AG08395 (cell line): ENCODE results near the gene LRRC49.

Experiments used
- DNase-seq: peaks from one replicate; pipeline ENCODE4 v3.0.0; 2012; ENCODE audit warnings: mixed read lengths, low spot score

Gene LRRC49

GRCh38 chr15:71049706-71050422, 157.2 kb downstream of the LRRC49 start:
- DNase-seq, result no peak

DNA sequence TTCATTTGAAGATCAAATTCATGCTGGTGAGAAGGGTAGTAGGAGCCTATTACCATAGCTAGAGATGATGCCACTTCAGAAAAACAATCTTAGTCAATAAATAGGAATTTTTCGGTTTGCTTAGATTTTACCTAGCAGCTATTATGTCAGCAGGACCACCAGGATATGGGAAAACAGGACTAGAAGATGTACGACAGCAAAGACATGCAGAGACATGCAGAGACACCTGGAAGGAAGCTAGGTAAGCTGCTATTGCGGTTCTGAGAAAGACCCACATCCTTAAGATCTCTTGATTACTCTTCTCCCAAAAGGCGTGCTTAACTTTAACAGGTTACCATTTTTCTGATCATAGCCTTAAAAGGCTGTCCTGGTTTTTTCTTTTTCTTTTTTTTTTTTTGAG, 157.8 kb downstream of the LRRC49 start:
- DNase-seq, result no peak

DNA sequence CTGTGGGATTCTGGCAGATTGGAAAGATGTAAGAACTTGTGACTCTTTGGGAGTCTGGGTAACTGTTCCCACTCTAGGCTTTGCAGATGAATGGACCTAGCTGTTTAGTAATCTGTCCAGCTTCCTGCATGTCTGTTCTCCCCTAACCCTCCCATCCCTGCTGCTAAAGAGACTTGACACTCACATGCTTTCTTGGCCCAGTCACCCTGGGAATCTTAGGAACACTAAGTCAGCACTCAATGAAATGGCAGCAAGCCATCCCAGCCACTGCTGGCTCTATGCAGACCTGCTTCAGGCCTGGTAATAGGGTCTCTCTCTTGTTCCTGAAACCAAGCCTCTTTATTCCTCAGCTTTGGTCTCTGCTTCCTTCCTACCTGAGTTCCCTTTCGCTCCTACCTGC, 158.9 kb downstream of the LRRC49 start:
- peak; percentile 31 for DNase-seq

DNA sequence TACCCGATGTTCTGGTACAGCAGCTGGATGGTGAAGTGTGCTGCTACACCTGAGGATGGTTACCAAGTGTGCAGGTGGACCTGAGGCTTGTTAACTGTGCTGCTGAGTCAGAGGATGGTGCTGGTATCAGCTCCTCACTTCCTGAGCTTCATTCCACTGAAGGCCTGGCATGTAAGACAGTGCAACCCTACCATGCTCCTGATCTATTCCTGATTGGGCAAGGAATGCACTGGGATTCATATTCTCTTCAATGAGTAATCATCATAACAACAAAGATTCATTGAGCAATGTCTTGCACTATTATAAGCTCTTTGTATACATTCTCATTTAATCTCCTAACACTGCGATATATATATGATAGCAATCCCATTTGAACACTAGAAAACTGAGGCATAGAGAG, 159.7 kb downstream of the LRRC49 start:
- DNase-seq, result peak; percentile 39

DNA sequence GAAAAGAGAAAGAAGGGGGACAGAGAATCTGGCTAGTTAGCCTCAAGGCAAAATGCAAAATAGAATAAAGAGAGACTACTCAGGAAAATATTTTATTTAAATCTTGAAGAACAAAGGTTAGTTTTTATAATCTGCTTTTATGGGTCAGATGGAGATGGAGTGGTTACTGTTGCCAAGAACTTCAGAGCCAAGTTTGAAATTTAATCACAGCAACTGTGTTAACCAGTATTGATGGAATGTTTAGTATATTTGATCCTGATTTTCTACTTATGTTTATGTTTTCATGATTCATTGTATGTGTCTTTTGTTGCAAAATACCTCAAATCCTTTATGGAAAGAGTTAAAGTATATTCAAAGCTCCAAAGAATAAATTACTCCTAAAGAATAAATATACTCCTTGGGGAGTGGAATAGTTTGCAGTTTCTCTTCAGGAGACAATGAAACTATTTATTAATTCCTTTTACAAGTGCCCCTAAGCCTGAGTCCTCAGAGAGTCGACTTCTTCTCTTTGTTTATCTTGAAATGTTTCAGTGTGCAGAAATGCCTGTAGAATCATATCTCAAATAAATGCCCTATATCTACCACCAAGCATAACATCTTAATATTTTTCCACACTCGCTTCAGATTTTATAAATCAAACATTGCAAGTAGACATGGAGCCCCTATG, 161.8 kb downstream of the LRRC49 start:
- no peak for DNase-seq

DNA sequence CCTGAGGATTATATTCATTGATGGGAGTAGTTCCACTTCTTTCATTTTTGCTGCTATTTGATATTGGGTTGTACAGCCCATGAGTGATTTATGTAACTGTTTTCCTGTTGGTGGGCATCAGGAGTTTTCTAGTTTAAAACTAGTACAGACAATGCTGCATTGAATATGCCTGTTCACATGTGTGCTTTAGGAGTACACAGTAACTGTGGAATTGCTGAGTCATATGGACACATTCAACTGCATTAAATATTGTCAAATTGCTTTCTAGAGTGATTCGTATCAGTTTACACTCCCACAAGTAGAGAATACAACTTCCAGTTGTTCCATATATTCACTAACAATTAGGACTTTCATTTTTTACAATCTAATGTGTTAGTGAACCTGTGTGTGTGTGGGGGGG, 162.8 kb downstream of the LRRC49 start:
- DNase-seq, result no peak

- DNase-seq, result no peak
Measured at GRCh38 chr15:71056111-71056510, 163.5 kb downstream of the LRRC49 start.

GRCh38 chr15:71057143-71057542, 164.5 kb downstream of the LRRC49 start:
- no peak for DNase-seq

DNA sequence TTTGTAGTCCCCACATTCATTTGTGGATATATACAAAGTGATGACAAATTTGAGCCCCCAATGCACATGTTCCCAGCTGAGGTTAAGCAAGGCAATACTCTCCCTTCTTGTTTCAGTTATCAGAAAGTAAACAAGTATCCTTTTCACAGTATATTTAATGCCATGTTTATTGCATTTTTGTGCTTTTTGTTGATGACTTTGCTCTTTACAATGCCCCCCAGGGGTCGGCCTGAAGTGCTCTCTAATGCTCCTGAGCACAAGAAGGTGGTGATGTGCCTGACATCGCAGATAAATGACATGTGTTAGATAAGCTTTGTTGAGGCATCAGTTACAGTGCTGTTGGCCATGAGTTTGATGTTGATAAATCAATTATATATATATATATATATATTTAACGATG, 165.0 kb downstream of the LRRC49 start:
- no peak for DNase-seq

DNA sequence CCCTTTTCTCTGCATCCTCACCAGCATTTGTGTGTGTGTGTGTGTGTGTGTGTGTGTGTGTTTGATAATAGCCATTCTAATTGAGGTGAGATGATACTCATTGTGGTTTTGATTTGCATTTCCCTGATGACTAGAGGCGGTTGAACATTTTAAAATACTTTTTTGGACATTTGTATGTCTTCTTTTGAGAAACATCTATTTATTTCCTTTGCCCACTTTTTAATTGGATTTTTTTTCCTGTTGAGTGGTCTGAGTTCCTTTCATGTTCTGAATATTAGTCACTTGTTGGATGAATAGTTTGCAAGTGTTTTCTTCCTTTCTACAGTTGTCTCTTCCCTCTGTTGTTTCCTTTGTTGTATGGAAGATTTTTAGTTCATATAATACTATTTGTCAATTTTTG, 168.4 kb downstream of the LRRC49 start:
- no peak for DNase-seq

GRCh38 chr15:71066983-71067382, 174.4 kb downstream of the LRRC49 start:
- DNase-seq, result peak; percentile 50

DNA sequence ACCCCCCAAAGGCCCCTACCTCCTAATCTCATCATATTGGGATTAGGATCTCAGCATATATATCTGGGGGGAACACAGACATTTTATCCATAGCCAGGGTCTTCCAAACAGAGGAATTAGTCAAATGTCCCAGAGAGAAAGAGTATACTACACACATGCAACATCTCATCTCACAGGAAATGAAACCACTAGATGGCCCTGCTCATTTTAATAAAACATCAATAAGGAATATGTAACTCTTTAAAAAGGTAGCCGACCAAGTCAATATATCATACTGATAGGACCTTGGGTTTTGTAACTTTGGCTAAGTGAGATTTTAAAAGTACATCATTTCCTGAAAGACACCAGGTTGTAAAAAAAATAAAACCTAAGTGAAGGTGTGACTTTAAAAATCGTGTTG, 177.1 kb downstream of the LRRC49 start:
- no peak for DNase-seq

DNA sequence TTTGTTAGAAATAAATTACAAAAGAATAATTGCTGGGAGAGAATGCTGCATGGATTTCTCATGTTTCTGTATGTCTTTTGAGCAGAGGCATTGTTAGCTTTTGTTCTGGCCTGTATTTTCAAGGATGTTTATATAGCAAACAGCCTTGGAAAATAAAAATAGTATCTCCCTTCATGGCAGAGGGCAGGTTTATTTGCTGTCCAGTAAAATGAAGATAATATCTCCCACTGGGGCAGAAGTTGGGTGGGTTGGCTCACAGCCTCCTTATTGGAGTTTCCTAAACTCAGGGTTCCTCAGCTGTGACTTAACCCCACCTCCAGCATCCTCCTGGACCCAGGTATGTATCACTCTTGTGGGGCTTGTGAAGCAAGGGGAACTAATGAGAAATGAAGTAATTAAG, 178.9 kb downstream of the LRRC49 start:
- no peak for DNase-seq

DNA sequence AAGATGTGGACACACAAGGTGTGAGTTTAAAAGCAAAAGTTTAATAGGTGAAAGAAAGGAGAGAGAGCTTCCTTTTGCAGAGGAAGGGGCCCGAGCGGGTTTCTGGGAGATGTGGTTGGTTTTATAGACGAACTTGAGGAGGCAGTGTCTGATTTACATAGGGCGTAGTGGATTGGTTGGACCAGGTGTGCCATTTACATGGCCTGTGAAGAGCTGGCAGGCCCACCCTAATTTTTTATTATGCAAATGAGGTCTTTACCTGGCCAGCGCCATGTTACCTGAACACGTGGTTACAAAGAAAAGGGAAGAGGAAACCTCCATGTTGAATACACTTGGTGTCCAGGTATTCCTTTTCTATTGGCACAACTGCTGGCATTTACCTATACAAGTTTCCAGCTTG, 179.8 kb downstream of the LRRC49 start:
- no peak for DNase-seq

DNA sequence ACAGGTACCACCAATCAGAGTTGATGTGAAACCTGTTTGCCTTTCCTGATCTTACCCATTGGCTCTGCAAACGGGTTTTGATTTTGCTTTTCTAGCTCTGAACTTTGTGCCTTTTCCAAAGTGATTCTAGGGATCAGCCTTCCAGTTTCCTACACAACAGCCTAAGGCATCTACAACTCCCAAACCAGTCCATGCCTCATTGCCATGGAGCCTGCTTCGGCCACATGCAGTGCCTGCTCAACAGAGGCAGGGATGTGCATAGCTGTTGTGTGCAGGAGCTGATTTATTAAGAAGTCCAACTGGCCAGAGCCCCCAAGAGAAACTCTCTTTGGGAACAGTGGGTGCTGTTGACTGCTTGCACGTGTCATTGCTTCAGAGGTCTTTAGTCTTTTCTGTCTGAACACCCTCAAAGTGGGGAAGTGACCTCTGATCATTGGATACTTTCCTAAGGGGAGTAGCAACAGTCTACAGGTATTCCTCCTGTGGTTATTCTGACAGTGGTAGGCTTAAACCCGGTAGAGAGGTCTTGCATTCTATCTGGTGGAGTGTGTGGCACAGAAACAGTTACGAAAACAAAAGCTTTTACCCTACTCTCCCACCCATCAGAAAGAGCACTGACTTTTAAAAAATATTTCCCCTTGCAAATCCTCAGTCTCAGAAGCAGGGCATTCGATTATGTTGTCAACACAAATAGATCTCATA, 186.0 kb downstream of the LRRC49 start:
- DNase-seq, result no peak

GRCh38 chr15:71079208-71080044, 186.8 kb downstream of the LRRC49 start:
- DNase-seq, result peak; percentile 80

- DNase-seq, result no peak
Measured at GRCh38 chr15:71080166-71080565, 187.5 kb downstream of the LRRC49 start.

DNA sequence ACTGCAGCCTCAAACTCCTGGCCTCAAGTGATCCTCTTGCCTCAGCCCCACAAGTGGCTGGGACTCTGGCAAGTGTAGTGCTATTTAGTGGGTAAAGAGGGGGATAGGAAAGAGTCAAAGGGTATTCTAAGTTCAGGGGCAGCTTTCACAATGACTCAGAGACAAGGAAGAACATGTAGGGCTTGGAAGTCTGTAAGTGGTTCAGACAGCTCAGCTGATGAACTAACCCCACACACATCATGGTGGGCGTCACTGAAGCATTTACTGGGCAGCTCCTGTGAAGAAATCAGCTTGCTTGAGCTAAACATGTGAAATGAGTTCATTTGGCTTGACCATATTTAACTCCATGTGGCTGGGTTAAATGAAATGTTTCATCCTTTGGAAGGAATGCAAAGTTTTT, 188.1 kb downstream of the LRRC49 start:
- DNase-seq, result peak; percentile 81

- DNase-seq, result no peak
Measured at GRCh38 chr15:71082803-71083202, 190.2 kb downstream of the LRRC49 start.

DNA sequence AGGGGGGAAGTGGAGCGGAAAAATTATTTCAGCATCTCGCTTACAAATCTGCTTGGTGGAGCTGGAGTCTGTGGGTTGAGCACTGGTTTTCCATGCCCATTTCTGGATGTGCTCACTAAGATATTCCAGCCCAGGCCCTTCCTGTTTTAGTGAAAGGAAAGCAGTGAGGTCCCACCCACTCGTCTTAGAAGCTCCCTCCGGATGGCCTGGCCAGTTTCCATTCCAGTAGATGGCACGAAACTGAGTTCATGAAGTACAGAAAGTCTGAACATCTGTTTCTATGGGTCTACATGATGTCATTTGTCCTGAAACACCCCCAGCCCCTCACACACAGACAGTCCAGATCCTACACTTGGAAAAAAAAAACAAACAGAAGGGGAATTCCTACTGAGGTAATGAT, 190.7 kb downstream of the LRRC49 start:
- DNase-seq, result peak; percentile 68

DNA sequence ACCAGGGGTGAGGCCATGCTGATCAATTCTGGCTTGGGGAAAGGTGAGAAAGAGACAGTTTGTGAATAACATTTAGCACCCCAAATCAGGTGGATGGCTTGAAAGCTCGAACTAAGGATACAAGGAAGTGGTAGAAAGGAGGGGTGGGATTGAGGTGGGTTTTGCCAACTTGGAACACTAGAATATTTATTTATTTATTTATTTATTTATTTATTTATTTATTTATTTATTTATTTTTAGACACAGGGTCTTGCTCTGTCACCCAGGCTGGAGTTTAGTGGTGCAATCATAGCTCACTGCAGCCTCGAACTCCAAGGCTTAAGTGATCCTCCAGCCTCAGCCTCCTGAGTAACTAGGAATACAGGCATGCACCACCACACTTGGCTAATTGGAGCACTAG, 191.6 kb downstream of the LRRC49 start:
- no peak for DNase-seq

GRCh38 chr15:71085809-71086208, 193.2 kb downstream of the LRRC49 start:
- DNase-seq, result no peak
